ENCODE data around the gene DENND6B.

Gene DENND6B

DNA sequence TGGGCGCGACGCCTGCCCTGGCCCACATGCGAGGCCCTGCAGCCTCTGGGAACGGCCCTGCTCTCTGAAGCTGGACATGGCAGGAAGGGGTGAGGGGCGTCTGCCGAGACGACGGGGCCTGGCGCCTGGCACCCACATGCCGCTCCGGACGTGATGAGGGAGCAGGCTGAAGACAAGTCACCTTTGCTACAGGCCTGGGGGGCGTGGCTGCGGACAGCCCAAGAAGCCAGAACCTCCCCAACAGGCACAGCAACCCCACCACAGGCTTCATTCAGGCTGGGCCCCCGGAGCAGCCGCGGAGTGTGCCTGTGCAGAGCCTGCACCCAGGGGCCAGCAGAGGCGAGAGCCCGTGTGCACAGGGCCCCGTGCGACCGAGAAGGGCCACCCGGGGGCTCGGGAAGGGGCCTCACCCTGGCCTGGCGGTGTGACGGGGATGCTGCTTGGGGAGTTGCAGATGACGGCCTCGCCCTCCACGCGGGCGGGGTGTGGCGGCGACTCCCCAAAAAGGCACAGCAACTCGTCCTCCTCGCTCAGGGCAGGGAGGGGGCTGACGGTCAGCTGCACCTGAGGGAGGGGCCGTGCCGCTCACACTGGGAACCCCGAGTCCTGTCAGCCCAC lies 40.0 kb downstream of the DENND6B start:
- Histone ChIP-seq H4K91ac (ENCODE audit: low read length) (no peak overlapping the region), H2BK15ac (ENCODE audit: low read depth, poor library complexity, severe bottlenecking) (no peak overlapping the region), H2BK120ac (ENCODE audit: low read depth, low read length) (no peak overlapping the region), H2AFZ (ENCODE audit: low read depth, low read length) (no peak overlapping the region), H3K9me3 (ENCODE audit: control insufficient read depth, low read length) (no peaks in the 10 kb centered on the region), H3K4ac (ENCODE audit: low read depth in 1 of 2, low read length in 2 of 2) (no peak overlapping the region), H3K27ac (ENCODE audit: low read length, poor library complexity, severe bottlenecking) (no peak overlapping the region), H3K79me1 (replicated peaks; ENCODE audit: low read length, poor library complexity, severe bottlenecking) (peaks cover 17% of the 10 kb centered on the region), H3K4me1 (ENCODE audit: control insufficient read depth, insufficient read depth, low read depth, low read length) (peaks cover 48% of the 10 kb centered on the region), H4K8ac (ENCODE audit: low read length) (no peak overlapping the region), H2AK5ac (ENCODE audit: low read length, severe bottlenecking) (no peak overlapping the region), H3K4me3 (ENCODE audit: insufficient read depth in 1 of 2, low read depth in 1 of 2, low read length in 2 of 2) (peak overlapping the region in 1 of 2 experiments; percentile 24), H2BK12ac (ENCODE audit: low read length in 2 of 2) (no peak overlapping the region), H3K18ac (ENCODE audit: low read depth in 1 of 2, low read length in 2 of 2) (peak overlapping the region in 1 of 2 experiments; percentile 28), H3K27me3 (ENCODE audit: control insufficient read depth in 1 of 2, insufficient read depth in 1 of 2, low read length in 2 of 2) (no peaks in the 10 kb centered on the region), H2BK5ac (ENCODE audit: low read depth, low read length, poor library complexity, severe bottlenecking) (no peak overlapping the region), H3K4me2 (ENCODE audit: low read length, poor library complexity, severe bottlenecking) (no peak overlapping the region), H3K9ac (ENCODE audit: low read length) (no peak overlapping the region), H3K36me3 (ENCODE audit: control insufficient read depth in 1 of 2, insufficient read depth in 2 of 2, low read depth in 1 of 2, low read length in 2 of 2) (peaks cover 73 to 97% of the 10 kb centered on the region in 2 experiments), H3K14ac (ENCODE audit: low read length in 2 of 2) (no peak overlapping the region), H3K23ac (ENCODE audit: low read length in 2 of 2) (no peak overlapping the region)
- WGBS, result 97% methylated on average over 40 of the region's 40 CpGs
- DNase-seq, result no peak

DNA sequence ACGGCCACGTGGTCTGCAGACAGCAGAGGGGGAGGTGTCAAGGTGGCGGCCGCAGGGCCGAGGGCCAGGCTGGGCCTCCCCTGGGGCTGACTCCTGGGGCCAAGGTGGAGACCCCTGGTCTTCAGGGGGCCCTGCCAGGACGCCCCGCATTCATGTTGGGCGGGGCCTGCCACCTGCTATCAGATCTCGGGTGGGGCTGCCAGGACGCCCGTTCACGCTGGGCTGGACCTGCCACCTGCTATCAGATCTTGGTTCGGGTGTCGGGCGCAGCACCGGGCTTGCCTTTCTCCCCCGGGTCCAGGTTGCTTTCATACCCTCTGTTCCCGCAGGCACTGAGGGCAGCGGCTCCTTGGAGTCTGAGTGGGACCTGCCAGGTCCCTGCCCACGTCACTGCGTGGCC lies 40.5 kb downstream of the DENND6B start:
- H4K91ac ChIP-seq (ENCODE audit: low read length), result no peak overlapping the region
- H2BK120ac ChIP-seq (ENCODE audit: low read depth, low read length), result no peak overlapping the region
- H2BK12ac ChIP-seq (ENCODE audit: low read length in 2 of 2), result no peak overlapping the region
- no peak overlapping the region for H3K14ac ChIP-seq (ENCODE audit: low read length in 2 of 2)
- H3K36me3 ChIP-seq (ENCODE audit: control insufficient read depth in 1 of 2, insufficient read depth in 2 of 2, low read depth in 1 of 2, low read length in 2 of 2), result peaks cover 75 to 97% of the 10 kb centered on the region in 2 experiments
- no peak overlapping the region for H2AFZ ChIP-seq (ENCODE audit: low read depth, low read length)
- no peak overlapping the region for H3K4ac ChIP-seq (ENCODE audit: low read depth in 1 of 2, low read length in 2 of 2)
- no peak overlapping the region for H3K27ac ChIP-seq (ENCODE audit: low read length, poor library complexity, severe bottlenecking)
- H3K9me3 ChIP-seq (ENCODE audit: control insufficient read depth, low read length), result no peaks in the 10 kb centered on the region
- no peak overlapping the region for H3K4me3 ChIP-seq (ENCODE audit: insufficient read depth in 1 of 2, low read depth in 1 of 2, low read length in 2 of 2)
- no peak overlapping the region for H3K23ac ChIP-seq (ENCODE audit: low read length in 2 of 2)
- 97% methylated on average over 21 of the region's 21 CpGs for WGBS
- H3K4me2 ChIP-seq (ENCODE audit: low read length, poor library complexity, severe bottlenecking), result no peak overlapping the region
- no peak overlapping the region for H2BK5ac ChIP-seq (ENCODE audit: low read depth, low read length, poor library complexity, severe bottlenecking)
- no peak for DNase-seq
- no peak overlapping the region for H3K9ac ChIP-seq (ENCODE audit: low read length)
- H3K79me1 ChIP-seq (replicated peaks; ENCODE audit: low read length, poor library complexity, severe bottlenecking), result peaks cover 22% of the 10 kb centered on the region
- peaks cover 48% of the 10 kb centered on the region for H3K4me1 ChIP-seq (ENCODE audit: control insufficient read depth, insufficient read depth, low read depth, low read length)
- no peaks in the 10 kb centered on the region for H3K27me3 ChIP-seq (ENCODE audit: control insufficient read depth in 1 of 2, insufficient read depth in 1 of 2, low read length in 2 of 2)
- H2AK5ac ChIP-seq (ENCODE audit: low read length, severe bottlenecking), result no peak overlapping the region
- H4K8ac ChIP-seq (ENCODE audit: low read length), result no peak overlapping the region
- no peak overlapping the region for H3K18ac ChIP-seq (ENCODE audit: low read depth in 1 of 2, low read length in 2 of 2)
- H2BK15ac ChIP-seq (ENCODE audit: low read depth, poor library complexity, severe bottlenecking), result no peak overlapping the region

GRCh38 chr22:50285568-50286229 lies 41.1 kb downstream of the DENND6B start:
- Histone ChIP-seq H4K91ac (ENCODE audit: low read length) (no peak overlapping the region), H3K9me3 (ENCODE audit: control insufficient read depth, low read length) (no peaks in the 10 kb centered on the region), H4K8ac (ENCODE audit: low read length) (no peak overlapping the region), H2BK120ac (ENCODE audit: low read depth, low read length) (no peak overlapping the region), H3K4me3 (ENCODE audit: insufficient read depth in 1 of 2, low read depth in 1 of 2, low read length in 2 of 2) (no peak overlapping the region), H3K23ac (ENCODE audit: low read length in 2 of 2) (no peak overlapping the region), H3K27me3 (ENCODE audit: control insufficient read depth in 1 of 2, insufficient read depth in 1 of 2, low read length in 2 of 2) (no peaks in the 10 kb centered on the region), H3K79me1 (replicated peaks; ENCODE audit: low read length, poor library complexity, severe bottlenecking) (peaks cover 28% of the 10 kb centered on the region), H3K27ac (ENCODE audit: low read length, poor library complexity, severe bottlenecking) (no peak overlapping the region), H2BK12ac (ENCODE audit: low read length in 2 of 2) (no peak overlapping the region), H2AFZ (ENCODE audit: low read depth, low read length) (no peak overlapping the region), H3K14ac (ENCODE audit: low read length in 2 of 2) (no peak overlapping the region), H3K4ac (ENCODE audit: low read depth in 1 of 2, low read length in 2 of 2) (no peak overlapping the region), H3K18ac (ENCODE audit: low read depth in 1 of 2, low read length in 2 of 2) (no peak overlapping the region), H2BK5ac (ENCODE audit: low read depth, low read length, poor library complexity, severe bottlenecking) (no peak overlapping the region), H3K9ac (ENCODE audit: low read length) (no peak overlapping the region), H3K4me1 (ENCODE audit: control insufficient read depth, insufficient read depth, low read depth, low read length) (peaks cover 47% of the 10 kb centered on the region), H2BK15ac (ENCODE audit: low read depth, poor library complexity, severe bottlenecking) (no peak overlapping the region), H3K4me2 (ENCODE audit: low read length, poor library complexity, severe bottlenecking) (no peak overlapping the region), H3K36me3 (ENCODE audit: control insufficient read depth in 1 of 2, insufficient read depth in 2 of 2, low read depth in 1 of 2, low read length in 2 of 2) (peaks cover 75 to 97% of the 10 kb centered on the region in 2 experiments), H2AK5ac (ENCODE audit: low read length, severe bottlenecking) (no peak overlapping the region)
- DNase-seq, result no peak
- WGBS, result 96% methylated on average over 30 of the region's 34 CpGs

- 89% methylated on average over 13 of the region's 13 CpGs for WGBS
- H3K27ac ChIP-seq (ENCODE audit: low read length, poor library complexity, severe bottlenecking), result no peak overlapping the region
These were observed 42.3 kb downstream of the DENND6B start for GRCh38 chr22:50284479-50284878.

More at GRCh38 chr22:50284479-50284878, 42.3 kb downstream of the DENND6B start:
- Histone ChIP-seq H3K4ac (ENCODE audit: low read depth in 1 of 2, low read length in 2 of 2) (no peak overlapping the region), H3K9ac (ENCODE audit: low read length) (no peak overlapping the region), H4K91ac (ENCODE audit: low read length) (no peak overlapping the region), H3K4me3 (ENCODE audit: insufficient read depth in 1 of 2, low read depth in 1 of 2, low read length in 2 of 2) (no peak overlapping the region), H3K79me1 (replicated peaks; ENCODE audit: low read length, poor library complexity, severe bottlenecking) (peaks cover 34% of the 10 kb centered on the region), H3K18ac (ENCODE audit: low read depth in 1 of 2, low read length in 2 of 2) (peak overlapping the region in 1 of 2 experiments; percentile 18), H3K23ac (ENCODE audit: low read length in 2 of 2) (no peak overlapping the region), H2AK5ac (ENCODE audit: low read length, severe bottlenecking) (no peak overlapping the region), H3K4me1 (ENCODE audit: control insufficient read depth, insufficient read depth, low read depth, low read length) (peaks cover 42% of the 10 kb centered on the region), H2BK120ac (ENCODE audit: low read depth, low read length) (no peak overlapping the region), H3K27me3 (ENCODE audit: control insufficient read depth in 1 of 2, insufficient read depth in 1 of 2, low read length in 2 of 2) (no peaks in the 10 kb centered on the region), H3K14ac (ENCODE audit: low read length in 2 of 2) (no peak overlapping the region), H3K9me3 (ENCODE audit: control insufficient read depth, low read length) (no peaks in the 10 kb centered on the region), H2AFZ (ENCODE audit: low read depth, low read length) (no peak overlapping the region), H2BK5ac (ENCODE audit: low read depth, low read length, poor library complexity, severe bottlenecking) (no peak overlapping the region), H4K8ac (ENCODE audit: low read length) (no peak overlapping the region), H3K36me3 (ENCODE audit: control insufficient read depth in 1 of 2, insufficient read depth in 2 of 2, low read depth in 1 of 2, low read length in 2 of 2) (peaks cover 74 to 97% of the 10 kb centered on the region in 2 experiments), H2BK12ac (ENCODE audit: low read length in 2 of 2) (no peak overlapping the region), H3K4me2 (ENCODE audit: low read length, poor library complexity, severe bottlenecking) (no peak overlapping the region), H2BK15ac (ENCODE audit: low read depth, poor library complexity, severe bottlenecking) (no peak overlapping the region)
- no peak for DNase-seq
